ENCODE results near the gene FBXW12. TPM values are rescaled to one million over a fixed set of nuclear protein-coding genes. Genes with fewer than 3 reads are reported as not detected.

FBXW12 gene
- polyA plus RNA-seq, 1 of the 3 experiments (the other 2 are of a cell fraction) = 0.07 TPM

GRCh38 chr3:48413086-48413485 lies 41.1 kb downstream of the FBXW12 start (continued):
- TF ChIP-seq PBX3 (IDR thresholded peaks at IDR 0.05) (no peak), MEF2A (IDR thresholded peaks at IDR 0.05; ENCODE audit: borderline replicate concordance, low read depth) (no peak), USF2 (IDR thresholded peaks at IDR 0.05; ENCODE audit: borderline replicate concordance, low read depth, low read length) (no peak), MXI1 (IDR thresholded peaks at IDR 0.05; ENCODE audit: low read depth, low read length) (no peak), SMC3 (IDR thresholded peaks at IDR 0.05; ENCODE audit: low read depth, low read length) (no peak), FOXM1 (IDR thresholded peaks at IDR 0.05; ENCODE audit: low read depth) (no peak), JUND (IDR thresholded peaks at IDR 0.05) (no peak), CTCF (IDR thresholded peaks at IDR 0.05) (no peak), FOSL2 (IDR thresholded peaks at IDR 0.05; ENCODE audit: borderline replicate concordance, low read depth) (no peak)

- no peaks in the 10 kb centered on the region for H4K20me1 ChIP-seq (ENCODE audit: insufficient read depth)
Measured at GRCh38 chr3:48413611-48414010, 41.6 kb downstream of the FBXW12 start.

More at GRCh38 chr3:48413611-48414010, 41.6 kb downstream of the FBXW12 start:
- Histone ChIP-seq H3K36me3 (replicated peaks in 1 of 2; ENCODE audit: control insufficient read depth in 1 of 2, insufficient read depth in 2 of 2, low read length in 1 of 2) (peaks cover 0 to 83% of the 10 kb centered on the region in 2 experiments), H3K27me3 (ENCODE audit: insufficient read depth) (no peaks in the 10 kb centered on the region), H3K4me3 (ENCODE audit: low read depth in 2 of 2, low read length in 1 of 2) (no peak overlapping the region), H2AFZ (ENCODE audit: low read depth) (no peak overlapping the region), H3K4me1 (ENCODE audit: control insufficient read depth in 1 of 2, insufficient read depth in 2 of 2, low read depth in 1 of 2, low read length in 1 of 2) (no peaks in the 10 kb centered on the region), H3K27ac (ENCODE audit: low read depth in 2 of 2, low read length in 1 of 2) (no peak overlapping the region), H3F3A (replicated peaks; ENCODE audit: insufficient read depth) (no peaks in the 10 kb centered on the region), H3K9ac (no peak overlapping the region), H3K9me2 (no peaks in the 10 kb centered on the region), H3K79me2 (ENCODE audit: insufficient read depth) (no peaks in the 10 kb centered on the region), H3K4me2 (no peak overlapping the region), H3K9me3 (no peaks in the 10 kb centered on the region)
- POLR2A ChIA-PET = interaction anchor here (0.6 kb wide), 1 partner anchor 128 kb away, joined by 4 read pairs; no protein-coding TSS in a partner anchor
- 89% methylated on average over 4 of the region's 14 CpGs for WGBS (ENCODE audit: low lambda C conversion rate)
- CTCF ChIA-PET = interaction anchor here (14.1 to 15.6 kb wide), 2 partner anchors 18 to 21 kb away, joined by 156 to 399 read pairs; partner anchors contain the start of gene PLXNB1
- no peak for TF ChIP-seq USF1 (IDR thresholded peaks at IDR 0.05; ENCODE audit: borderline replicate concordance, low read depth)
- no peak for TF ChIP-seq MAX (IDR thresholded peaks at IDR 0.05; ENCODE audit: low read depth)
- no peak for TF ChIP-seq EZH2phosphoT487 (IDR thresholded peaks at IDR 0.05; ENCODE audit: borderline replicate concordance, low read depth)
- no peak for TF ChIP-seq CTCF (IDR thresholded peaks at IDR 0.05)
- no peak for TF ChIP-seq CHD2 (IDR thresholded peaks at IDR 0.05; ENCODE audit: low read length, partially characterized antibody)
- no peak for TF ChIP-seq FOSL2 (IDR thresholded peaks at IDR 0.05; ENCODE audit: borderline replicate concordance, low read depth)
- TF ChIP-seq TCF12 (IDR thresholded peaks at IDR 0.05) = no peak
- no peak for TF ChIP-seq MXI1 (IDR thresholded peaks at IDR 0.05; ENCODE audit: low read depth, low read length)
- no peak for TF ChIP-seq FOXM1 (IDR thresholded peaks at IDR 0.05; ENCODE audit: low read depth)
- TF ChIP-seq MEF2A (IDR thresholded peaks at IDR 0.05; ENCODE audit: borderline replicate concordance, low read depth) = no peak
- no peak for TF ChIP-seq GABPA (IDR thresholded peaks at IDR 0.05; ENCODE audit: low read depth)
- no peak for TF ChIP-seq GATA2 (CRISPR knock-in tag; IDR thresholded peaks at IDR 0.05)
- TF ChIP-seq TEAD4 (IDR thresholded peaks at IDR 0.05; ENCODE audit: borderline replicate concordance, insufficient read depth) = no peak
- no peak for DNase-seq

Data from SK-N-SH (cell line).